HEK293T (cell line): ENCODE measurements around the gene RTN4IP1.

ENCODE experiments used
- ARNT ChIP-seq: fragments of 450-650 bp; IDR thresholded peaks from 2 replicates; pipeline ENCODE4 v1.6.1; 2017; ENCODE audit warnings: mild to moderate bottlenecking
- BHLHE40 ChIP-seq: fragments of 450-650 bp; IDR thresholded peaks from 2 replicates; pipeline ENCODE4 v1.6.1; 2016; ENCODE audit warnings: mild to moderate bottlenecking, moderate library complexity, borderline replicate concordance
- ELF4 ChIP-seq: fragments of 450-650 bp; IDR thresholded peaks from 2 replicates; pipeline ENCODE4 v1.6.1; 2017; ENCODE audit warnings: antibody characterized with exemption
- FOXK2 ChIP-seq: fragments of 450-650 bp; IDR thresholded peaks from 2 replicates; pipeline ENCODE4 v1.6.1; 2016; ENCODE audit warnings: mild to moderate bottlenecking
- FOXM1 ChIP-seq: fragments of 450-650 bp; IDR thresholded peaks from 2 replicates; pipeline ENCODE4 v1.6.1; 2017; ENCODE audit warnings: mild to moderate bottlenecking, borderline replicate concordance
- NFRKB ChIP-seq: fragments of 450-650 bp; IDR thresholded peaks from 2 replicates; pipeline ENCODE4 v1.6.1; 2016; ENCODE audit warnings: mild to moderate bottlenecking, moderate library complexity
- PKNOX1 ChIP-seq: fragments of 450-650 bp; IDR thresholded peaks from 2 replicates; pipeline ENCODE4 v1.6.1; 2016
- SP1 ChIP-seq: fragments of 450-650 bp; IDR thresholded peaks from 2 replicates; pipeline ENCODE4 v1.6.1; 2017
- SUZ12 ChIP-seq: fragments of 450-650 bp; IDR thresholded peaks from 2 replicates; pipeline ENCODE4 v1.6.1; 2016; ENCODE audit warnings: mild to moderate bottlenecking
- TARDBP ChIP-seq: fragments of 450-650 bp; IDR thresholded peaks from 2 replicates; pipeline ENCODE4 v1.6.1; 2016
- ZNF384 ChIP-seq: fragments of 450-650 bp; IDR thresholded peaks from 2 replicates; pipeline ENCODE4 v1.6.1; 2016

GRCh38 chr6:106546691-106547414 lies 82.4 kb downstream of the RTN4IP1 start:
- no peak for TF ChIP-seq FOXM1
- no peak for TF ChIP-seq ELF4
- no peak for TF ChIP-seq BHLHE40
- TF ChIP-seq NFRKB = no peak
- TF ChIP-seq PKNOX1 = no peak
- TF ChIP-seq SP1 = no peak
- TF ChIP-seq ZNF384 = no peak
- no peak for TF ChIP-seq FOXK2
- TF ChIP-seq ARNT = no peak
- TF ChIP-seq TARDBP = no peak
- no peak for TF ChIP-seq SUZ12
